ENCODE data around the gene MEX3D.

Gene MEX3D

GRCh38 chr19:1605236-1606137 is 37.4 kb upstream of the MEX3D start, which contains the start of gene UQCR11:
UQCR11 (minus strand) TSS chr19:1605462; CDS start chr19:1605409, 53 bp downstream.
- peak within 1 kb of the TSS; percentile 93 for H3K27ac ChIP-seq
- TF ChIP-seq ZFX (IDR thresholded peaks at IDR 0.05), result peak; percentile 83; the same call in 1 of the 2 replicates
- no peak; the same call in 1 of the 2 replicates for TF ChIP-seq CTCF (conservative IDR thresholded peaks at IDR 0.05)

- TF ChIP-seq CTCF (conservative IDR thresholded peaks at IDR 0.05) (no peak), ZFX (IDR thresholded peaks at IDR 0.05) (no peak)
- no peak overlapping the region for H3K27ac ChIP-seq
These were observed 34.1 kb upstream of the MEX3D start for GRCh38 chr19:1602091-1602707.

GRCh38 chr19:1601613-1602064 is 33.5 kb upstream of the MEX3D start:
- no peak overlapping the region for H3K27ac ChIP-seq
- no peak; the same call in 1 of the 2 replicates for TF ChIP-seq CTCF (conservative IDR thresholded peaks at IDR 0.05)
- TF ChIP-seq ZFX (IDR thresholded peaks at IDR 0.05), result no peak

- no peak overlapping the region for H3K27ac ChIP-seq
- TF ChIP-seq CTCF (conservative IDR thresholded peaks at IDR 0.05) (no peak), ZFX (IDR thresholded peaks at IDR 0.05) (no peak)
These were observed 31.3 kb upstream of the MEX3D start for GRCh38 chr19:1599460-1599846.

- H3K27ac ChIP-seq, result no peak overlapping the region
- TF ChIP-seq ZFX (IDR thresholded peaks at IDR 0.05) (no peak), CTCF (conservative IDR thresholded peaks at IDR 0.05) (no peak)
These were observed 30.8 kb upstream of the MEX3D start for GRCh38 chr19:1598777-1599459.

- peak overlapping the region; percentile 98 for H3K27ac ChIP-seq
- TF ChIP-seq ZFX (IDR thresholded peaks at IDR 0.05) (no peak), CTCF (conservative IDR thresholded peaks at IDR 0.05) (no peak)
These were observed 25.3 kb upstream of the MEX3D start for GRCh38 chr19:1593501-1593772.

Measured in C4-2B (cell line).